ENCODE results near the gene FAM184A.
A peak's percentile ranks its signal among the peaks of the same experiment; 100 is the strongest.
"Not testable (repeated sequence)": the region's sequence is repeated elsewhere in the genome, so short reads cannot be mapped to it uniquely, and the experiment has no call there.

Gene FAM184A

DNA sequence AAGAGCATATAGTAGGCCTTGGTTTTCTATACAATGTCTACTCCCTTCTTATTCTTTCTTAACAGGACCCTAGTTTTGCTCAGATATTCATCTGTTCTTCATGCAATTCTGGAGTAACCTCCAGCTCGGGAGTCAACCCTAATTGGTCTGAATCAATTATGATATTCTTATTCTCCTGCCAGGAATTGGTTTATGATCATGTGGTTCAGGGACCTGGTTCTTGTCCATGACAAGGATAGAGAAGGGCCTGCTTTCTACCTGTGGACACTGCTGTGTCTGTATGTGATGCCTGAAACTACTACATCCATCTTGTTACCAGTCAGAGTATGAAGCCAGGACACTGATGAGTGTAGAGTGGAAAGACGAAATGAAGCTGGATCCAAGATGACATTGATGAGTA, 24.4 kb upstream of the FAM184A start:
- no peak for DNase-seq (ENCODE audit: low read depth in 3 of 3, low spot score in 1 of 3)

DNA sequence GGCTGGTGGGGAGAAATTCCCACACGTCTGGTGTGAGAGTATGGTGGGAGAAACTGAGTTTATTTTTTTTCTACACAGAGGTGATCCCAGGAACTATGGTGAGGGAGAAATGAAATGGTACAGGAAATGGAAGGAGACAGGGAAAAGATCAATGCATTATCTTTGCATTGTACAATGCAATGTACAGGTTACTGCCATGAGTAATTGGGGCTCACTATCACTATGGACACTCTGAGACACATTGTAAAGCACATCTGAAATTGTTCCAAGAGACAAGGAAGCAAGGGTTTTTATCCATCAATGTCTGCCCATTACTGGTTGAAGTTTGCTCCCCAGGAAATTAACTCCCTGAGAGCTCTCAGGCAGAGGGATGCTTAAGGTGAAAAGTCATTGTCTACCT, 21.7 kb upstream of the FAM184A start:
- DNase-seq (ENCODE audit: low read depth in 3 of 3, low spot score in 1 of 3) = no peak

DNA sequence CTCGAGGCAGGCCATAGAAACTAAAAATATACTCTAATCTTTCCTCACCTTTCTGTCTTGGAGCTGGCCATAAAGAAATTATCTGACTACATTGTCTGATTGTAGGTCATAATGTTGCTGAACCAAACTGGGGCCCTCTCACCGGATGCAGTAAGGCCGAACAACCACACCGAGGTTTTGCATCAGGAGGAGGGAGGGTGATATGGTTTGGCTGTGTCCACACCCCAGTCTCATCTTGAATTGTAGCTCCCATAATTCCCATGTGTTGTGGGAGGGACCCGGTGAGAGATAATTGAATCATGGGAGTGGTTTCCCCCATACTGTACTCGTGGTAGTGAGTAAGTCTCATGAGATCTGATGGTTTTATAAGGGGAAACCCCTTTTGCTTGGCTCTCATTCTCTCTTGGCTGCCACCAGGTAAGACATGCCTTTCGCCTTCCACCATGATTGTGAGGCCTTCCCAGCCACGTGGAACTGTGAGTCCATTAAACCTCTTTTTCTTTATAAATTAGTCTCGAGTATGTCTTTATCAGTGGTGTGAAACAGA, 19.4 kb upstream of the FAM184A start:
- DNase-seq (ENCODE audit: low read depth in 3 of 3, low spot score in 1 of 3) = not testable (repeated sequence)

DNA sequence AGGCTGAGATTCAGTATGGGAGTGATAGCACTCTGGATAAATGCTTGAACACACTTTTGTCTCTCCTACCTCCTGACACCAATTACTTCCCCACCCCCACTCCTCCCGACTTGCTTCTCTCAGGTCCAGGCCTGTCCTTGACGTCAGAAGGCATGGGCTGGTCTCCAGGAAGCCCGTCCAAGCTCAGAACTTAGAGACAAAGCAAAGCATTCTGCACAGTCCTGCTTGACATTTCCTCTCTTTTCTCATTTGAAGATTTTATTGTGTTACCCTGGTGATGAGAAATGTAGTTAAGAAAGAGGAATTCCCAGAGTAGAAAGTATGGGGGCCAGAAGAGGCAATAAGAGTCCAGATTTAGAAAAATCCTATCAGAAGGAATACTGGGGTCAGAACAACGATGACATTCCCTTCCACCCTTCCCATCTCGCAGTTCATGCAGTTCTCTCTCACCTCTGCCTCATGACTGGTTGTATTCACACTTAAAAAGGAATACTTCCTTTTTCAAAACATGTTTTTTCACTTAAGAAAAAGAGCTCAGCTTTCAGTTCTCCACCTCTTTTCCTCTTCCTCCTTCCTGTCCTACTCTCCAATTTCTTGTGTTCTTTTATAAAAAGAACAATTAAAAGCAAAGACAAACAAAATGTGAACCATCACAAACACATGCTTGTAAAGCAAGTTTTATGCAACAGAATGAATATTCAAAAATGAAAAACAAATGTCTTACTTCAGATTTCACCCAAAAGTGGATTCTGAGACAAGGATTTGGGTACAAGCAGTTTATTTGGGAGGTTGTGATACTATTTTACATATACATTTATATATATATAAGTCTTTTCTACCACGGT, 18.5 kb upstream of the FAM184A start:
- no peak for DNase-seq (ENCODE audit: low read depth in 3 of 3, low spot score in 1 of 3)

DNA sequence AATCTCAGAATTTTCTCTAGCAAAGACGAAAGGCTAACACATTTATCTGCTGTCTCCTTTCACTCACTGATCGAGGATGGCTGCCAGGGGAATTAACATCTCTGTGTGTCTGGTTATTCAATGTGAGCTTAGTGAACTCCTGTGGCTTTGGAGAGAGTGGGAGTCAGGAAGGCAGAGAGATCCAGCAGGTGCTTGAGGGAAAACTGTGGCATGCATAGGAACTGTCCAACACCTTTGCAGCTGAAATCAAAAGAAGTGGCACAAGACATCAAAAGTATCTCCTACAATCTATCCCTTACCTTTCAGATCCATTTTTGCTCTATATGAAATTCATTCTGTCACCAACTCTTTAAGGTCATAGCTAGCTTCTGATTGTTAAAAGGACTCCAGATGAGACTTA, 11.8 kb upstream of the FAM184A start:
- DNase-seq (ENCODE audit: low read depth in 3 of 3, low spot score in 1 of 3) = no peak

DNA sequence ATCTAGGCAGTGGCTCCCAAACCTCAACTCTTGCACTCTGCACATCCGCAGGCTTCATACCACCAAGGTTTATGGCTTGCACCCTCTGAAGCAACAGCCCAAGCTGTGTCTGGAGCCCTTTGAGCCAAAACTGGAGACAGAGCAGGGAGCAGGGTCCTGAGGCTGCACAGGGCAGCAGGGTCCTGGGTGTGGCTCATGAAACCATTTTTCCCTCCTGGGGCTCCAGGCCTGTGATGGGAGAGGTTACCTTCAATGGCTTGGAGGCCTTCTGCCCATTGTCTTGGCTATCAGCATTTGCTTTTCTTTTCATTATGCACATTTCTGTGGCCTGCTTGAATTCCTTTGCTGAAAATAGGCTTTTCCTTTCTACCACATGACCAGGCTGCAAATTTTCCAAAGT, 6.3 kb upstream of the FAM184A start:
- no peak for DNase-seq (ENCODE audit: low read depth in 3 of 3, low spot score in 1 of 3)

DNA sequence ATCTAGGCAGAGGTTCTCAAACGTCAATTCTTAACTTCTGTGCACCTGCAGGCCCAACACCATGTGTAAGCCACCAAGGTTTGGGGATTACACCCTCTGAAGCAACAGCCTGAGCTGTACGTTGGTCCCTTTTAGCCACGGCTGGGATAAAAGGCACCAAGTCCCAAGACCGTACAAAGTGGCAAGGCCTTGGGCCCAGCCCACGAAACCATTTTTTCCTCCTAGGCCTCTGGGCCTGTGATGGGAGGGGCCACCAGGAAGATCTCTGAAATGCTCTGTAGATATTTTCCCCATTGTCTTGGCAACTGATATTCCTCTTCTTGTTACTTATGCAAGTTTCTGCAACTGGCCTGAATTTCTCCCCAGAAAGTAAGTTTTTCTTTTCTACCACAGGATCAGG, 4.5 kb upstream of the FAM184A start:
- no peak for DNase-seq (ENCODE audit: low read depth in 3 of 3, low spot score in 1 of 3)

DNA sequence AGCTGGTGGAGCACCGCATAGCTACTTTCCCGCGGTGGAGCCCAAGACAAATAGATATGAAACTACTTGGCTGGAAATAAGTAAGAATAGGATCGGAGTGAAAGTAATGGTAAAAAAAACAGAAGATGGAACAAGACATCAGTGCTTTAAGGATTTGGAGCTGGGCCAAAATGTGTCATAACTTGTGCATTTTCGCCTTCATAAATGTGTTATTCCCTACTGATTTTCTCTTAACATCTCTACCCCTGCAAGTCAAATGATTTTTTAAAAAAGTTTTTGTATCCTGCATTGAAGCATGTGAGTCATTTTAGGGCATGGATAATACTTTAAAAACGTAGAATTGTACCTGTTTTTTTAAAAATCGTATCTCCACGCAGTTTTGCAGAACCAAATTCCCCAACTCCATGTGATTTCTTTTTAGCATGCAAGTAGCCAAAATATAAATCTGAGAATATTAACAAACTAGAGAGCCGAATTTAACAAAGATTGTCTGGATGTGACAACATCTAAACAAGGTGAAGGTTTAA, 882 bp upstream of the FAM184A start:
- DNase-seq (ENCODE audit: low read depth in 3 of 3, low spot score in 1 of 3) = no peak

DNA sequence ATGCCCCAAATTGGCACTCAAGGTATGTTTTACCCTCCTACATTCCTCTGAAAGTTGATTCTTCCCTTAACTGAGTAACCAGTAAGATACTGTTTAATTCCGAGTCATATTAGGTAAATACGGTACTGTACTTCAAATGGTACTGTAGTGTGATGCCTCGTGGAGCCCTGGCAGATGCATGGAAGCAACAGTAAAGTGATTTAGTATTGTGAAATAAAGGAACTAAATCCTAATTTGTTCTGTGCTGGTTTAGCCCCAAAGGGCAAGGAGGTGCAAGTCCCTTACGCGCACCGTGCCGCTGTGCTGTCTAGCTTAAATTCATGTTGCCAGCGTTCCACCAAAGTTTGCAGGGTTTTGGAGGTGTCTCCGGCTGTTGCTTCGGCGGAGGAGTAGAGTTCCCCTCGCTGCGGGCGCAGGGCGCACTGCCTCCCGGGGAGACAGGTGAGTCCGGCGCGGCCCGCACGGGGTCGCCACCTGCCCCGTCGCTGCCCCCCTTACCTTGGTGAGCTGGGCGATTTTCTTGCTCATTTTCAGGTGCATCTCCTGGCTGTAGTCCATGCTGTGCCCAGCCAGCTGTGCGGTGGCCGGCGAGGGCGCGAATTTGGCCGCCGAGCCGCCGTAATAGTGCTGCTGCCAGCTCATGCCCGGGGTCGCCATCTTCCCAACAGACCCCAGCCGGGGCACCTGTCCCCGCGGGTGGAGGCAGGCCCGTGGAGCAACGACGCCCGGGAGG, 655 bp downstream of the FAM184A start:
- peak in 2 of 3 donors; percentile 9 to 23 for DNase-seq (ENCODE audit: low read depth in 3 of 3, low spot score in 1 of 3)

DNA sequence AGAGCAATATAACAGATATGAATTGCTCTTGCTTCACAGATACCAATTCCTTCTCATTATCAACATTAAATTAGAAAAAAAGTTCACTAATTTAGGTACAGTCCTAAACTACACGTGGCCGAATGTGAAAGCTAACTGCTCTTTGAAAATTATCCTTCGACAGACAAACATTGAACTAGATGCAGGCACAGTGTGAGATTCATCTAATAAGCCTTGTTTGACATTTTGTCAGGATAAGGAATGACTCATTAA, 1.1 kb downstream of the FAM184A start:
- no peak for DNase-seq (ENCODE audit: low read depth in 3 of 3, low spot score in 1 of 3)

DNA sequence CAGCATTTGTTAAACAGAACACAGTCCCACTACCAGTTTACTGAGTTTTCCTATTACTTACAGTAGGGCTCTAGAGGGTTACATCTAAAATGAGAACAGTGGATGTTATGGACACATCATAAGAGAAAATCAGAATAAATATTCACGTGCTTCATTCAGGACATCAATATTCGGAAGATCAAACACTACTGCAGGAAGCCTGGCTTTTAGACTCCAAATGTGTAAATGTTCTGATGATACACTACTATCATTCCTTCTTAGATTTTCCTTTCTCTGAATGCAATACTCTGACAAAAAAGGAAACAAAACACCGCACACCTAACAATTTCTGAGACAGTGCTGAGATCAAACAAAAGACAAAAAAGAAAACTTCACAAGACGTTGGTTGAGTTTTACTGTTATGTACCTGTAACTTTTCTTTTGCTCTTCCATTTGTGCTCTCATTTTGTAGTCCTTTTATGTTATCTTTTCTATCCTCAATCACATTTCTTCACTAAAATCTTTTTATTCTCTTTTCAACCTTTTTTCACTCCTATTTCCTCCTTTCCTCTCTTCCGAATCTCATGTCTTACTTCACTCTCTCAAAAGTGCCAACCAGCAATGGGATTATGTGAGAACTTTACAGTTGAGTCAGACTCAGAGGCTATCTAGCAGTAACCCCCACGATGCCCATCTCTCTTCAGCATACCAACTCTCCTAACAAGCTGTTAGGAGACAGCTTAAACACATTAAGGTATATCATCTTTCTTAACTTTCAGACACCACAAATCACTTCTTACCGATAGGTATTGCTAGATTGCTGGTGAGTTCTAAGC, 1.7 kb downstream of the FAM184A start:
- no peak for DNase-seq (ENCODE audit: low read depth in 3 of 3, low spot score in 1 of 3)

DNA sequence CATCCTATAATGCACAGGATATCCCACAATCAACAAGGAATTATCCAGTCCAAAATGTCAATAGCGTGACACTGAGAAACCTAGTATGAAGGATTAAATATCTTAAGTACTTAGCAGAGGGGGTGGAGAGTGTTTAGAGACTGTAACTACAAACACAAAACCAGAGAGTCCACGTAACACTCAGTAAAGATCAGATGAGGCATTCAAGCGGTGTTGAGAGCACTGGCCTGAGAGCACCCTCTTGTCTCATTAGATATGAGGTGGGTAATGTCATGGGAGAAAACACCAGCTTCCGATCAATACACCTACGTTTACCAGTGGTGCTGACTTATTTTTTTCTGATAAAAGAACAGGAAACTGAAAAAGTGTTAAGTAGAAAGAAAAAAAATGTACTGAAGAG, 2.3 kb downstream of the FAM184A start:
- no peak for DNase-seq (ENCODE audit: low read depth in 3 of 3, low spot score in 1 of 3)

DNA sequence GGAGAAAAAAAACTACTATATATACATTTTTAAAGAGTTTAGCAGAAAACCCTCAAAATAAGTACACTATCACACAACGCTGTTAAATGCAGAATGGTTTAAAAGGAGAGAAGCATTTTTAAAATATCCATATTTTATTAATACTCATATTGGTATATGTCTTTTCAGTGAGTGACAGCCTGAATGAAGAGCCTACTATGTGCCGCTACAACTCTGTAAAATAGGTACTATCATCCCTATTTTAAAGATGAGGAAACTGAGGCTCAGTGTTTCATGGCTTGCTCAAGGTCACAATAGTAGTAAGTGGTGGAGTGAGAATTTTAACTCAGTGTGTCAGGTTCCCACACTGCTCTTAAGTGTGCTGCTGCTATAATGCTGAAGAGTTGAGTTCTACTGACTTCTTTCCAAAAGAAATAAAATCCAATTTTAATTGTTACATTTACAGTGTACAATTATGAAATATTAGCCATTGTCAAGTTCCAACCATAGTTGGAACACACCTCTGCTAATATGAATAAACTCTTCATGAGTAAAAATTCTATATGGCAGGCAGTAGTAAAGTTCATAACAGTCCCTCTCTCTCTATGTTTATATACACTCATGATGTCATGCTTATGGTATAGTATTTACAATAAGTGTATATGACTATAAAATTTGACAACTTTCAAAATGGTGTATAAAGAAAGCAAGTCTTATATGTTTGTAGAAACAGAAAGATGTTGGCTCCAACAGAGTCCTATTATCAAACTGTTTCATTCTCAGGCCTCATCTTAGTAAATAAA, 3.1 kb downstream of the FAM184A start:
- DNase-seq (ENCODE audit: low read depth in 3 of 3, low spot score in 1 of 3) = no peak

DNA sequence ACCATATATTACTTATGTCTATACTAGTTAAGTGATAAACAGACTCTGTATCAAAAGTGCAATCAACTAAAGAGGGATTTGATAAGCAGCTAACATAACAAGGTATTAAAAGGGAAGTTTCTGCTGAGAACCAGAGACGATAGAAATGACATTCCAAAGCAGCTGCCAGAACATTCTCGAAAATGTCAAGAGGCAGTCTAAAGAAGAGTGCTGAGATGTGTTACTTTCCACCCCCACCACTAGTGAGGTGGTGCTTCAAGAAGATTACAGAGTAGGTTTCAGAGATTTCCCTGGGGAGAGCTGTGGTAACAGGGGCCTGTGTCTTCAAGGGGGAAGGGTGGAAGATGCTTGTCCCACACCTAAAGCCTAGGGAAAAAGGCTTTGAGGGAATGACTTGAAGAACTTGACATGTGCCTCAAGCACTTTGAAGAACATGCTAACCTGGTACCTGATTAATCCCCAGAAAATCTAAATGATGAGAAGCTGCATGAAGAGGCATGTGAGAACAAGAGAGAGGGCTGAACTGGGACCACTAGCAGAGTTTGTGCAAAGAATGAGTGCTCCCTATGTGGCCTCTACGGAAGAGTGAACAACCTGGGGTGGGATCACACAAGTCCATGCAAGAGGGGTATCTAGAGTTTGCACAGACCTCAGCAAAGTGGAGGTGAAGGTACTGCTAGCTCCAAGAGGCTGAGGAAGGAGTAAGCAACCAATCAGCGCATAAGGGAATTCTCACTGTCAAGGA, 5.0 kb downstream of the FAM184A start:
- DNase-seq (ENCODE audit: low read depth in 3 of 3, low spot score in 1 of 3) = no peak

DNA sequence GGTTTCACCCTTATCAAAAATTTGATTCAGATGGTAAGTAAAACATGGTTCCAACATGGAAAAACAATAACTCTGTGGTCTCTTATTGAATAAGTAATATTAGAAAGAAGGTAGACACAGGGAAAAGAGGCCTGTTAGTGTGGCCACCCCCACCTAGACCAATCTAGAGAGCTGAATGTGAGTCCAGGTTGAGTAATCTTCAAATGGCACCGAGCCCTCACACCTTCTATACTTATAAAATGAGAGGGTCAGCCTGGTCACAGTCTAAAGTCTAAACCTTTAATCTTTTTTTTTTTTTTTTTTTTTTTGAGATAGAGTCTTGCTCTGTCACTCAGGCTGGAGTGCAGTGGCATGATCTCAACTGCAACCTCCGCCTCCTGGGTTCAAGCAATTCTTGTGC, 6.9 kb downstream of the FAM184A start:
- DNase-seq (ENCODE audit: low read depth in 3 of 3, low spot score in 1 of 3) = no peak

DNA sequence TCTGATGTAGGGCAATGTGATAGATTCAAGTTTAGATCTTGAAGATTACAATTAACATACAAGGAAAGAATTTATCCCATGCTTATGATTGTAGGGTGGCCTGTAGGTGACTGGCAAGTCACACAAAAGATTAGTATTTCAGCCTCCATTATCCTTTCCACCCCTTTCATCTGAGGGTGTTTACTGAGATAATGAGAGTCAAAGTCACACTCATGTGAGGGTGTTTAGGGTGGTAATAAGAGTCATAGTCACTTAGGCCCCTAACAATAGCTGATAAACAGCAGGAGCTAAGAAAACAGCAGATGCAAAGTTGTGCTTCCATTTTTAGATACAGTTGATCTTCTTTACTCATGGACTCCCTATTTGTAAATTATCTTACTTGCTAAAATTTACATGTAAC, 11.4 kb downstream of the FAM184A start:
- DNase-seq (ENCODE audit: low read depth in 3 of 3, low spot score in 1 of 3) = no peak

DNA sequence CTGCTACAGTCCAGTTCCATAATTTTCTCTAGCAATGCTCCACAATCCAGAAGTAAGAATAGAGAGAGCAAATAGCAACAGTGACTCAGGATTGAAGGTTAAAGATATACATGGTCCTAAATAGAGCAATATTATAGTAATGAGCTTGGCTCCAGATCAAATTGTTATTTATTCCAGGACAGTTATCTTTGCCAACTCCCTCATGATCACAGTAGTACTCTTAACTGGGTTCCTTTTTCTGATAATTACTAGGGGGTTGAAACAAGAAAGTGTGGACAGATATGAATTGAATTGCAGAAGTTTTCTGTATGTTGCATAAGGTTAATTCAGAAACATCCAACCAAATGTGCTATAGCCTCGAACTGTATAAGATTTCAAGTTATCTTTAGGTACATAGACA, 11.9 kb downstream of the FAM184A start:
- DNase-seq (ENCODE audit: low read depth in 3 of 3, low spot score in 1 of 3) = no peak

DNA sequence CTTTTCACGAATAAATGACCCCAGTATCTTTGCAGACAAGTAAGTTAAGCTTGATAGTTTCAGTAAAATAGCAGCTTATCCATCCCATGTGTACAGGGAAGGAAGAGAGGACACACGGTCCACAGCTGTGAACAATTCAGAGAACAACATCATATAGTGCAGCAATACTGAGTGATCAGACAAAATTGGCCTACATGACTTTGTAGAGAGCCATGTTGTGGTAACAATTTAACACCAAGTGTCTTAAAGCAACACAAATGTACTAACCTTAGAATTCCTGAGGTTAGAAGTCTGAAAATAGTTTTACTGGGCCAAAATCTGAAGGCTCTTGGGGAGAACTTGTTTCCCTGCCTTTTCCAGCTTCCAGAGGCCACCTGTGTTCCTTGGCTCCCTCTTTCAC, 12.5 kb downstream of the FAM184A start:
- DNase-seq (ENCODE audit: low read depth in 3 of 3, low spot score in 1 of 3) = no peak

DNA sequence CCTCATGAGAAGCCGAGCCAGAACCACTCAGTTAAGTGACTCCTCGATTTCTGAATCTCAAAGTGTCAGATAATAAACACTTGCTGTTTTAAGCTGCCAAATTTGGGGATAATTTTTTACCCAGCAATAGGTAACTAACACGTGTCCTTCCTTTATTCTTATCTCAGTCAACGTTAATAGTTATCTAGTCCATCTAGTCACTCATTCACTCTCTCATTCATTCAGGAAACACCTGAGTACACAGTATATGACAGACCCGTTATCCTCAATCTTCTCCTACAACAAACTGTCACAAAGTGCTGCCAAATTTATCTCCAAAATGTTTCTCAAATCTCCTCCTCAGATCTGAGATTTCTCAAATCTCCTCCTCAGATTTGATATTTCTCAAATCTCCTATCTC, 13.1 kb downstream of the FAM184A start:
- no peak for DNase-seq (ENCODE audit: low read depth in 3 of 3, low spot score in 1 of 3)

DNA sequence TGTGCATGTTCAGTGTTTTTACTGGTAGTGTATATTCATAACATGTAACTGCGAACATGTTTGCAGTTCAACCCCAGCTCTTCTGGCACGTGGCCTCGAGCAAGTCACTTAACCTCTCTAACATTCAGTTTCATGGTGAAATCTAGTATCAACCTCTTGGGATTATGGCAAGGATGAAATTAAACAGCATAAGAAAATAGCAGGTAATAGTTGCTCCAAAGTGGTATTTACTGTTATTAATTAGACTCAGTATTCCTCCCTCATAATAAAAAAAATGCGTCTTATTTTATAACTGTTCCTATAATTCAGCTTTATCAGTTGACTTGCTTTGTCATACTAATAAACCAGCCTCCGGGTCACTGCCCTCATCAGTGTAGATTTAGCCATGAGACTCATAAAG, 15.0 kb downstream of the FAM184A start:
- DNase-seq (ENCODE audit: low read depth in 3 of 3, low spot score in 1 of 3) = no peak

Measured in stimulated activated CD4-positive, alpha-beta T cell treated with anti-CD3 and anti-CD28 coated beads, TNF-alpha, amount 100 ng/mL, for 1 hour (primary cell).